ELF-1 (cell line): ENCODE measurements around the gene TMEM132C.

Experiments used
- DNase-seq: peaks from one replicate; pipeline ENCODE4 v3.0.0-alpha.2; 2016; ENCODE audit warnings: low read depth, low spot score

TMEM132C gene

GRCh38 chr12:128288357-128288756, 21.4 kb downstream of the TMEM132C start:
- no peak for DNase-seq

GRCh38 chr12:128288896-128289295, 21.9 kb downstream of the TMEM132C start:
- DNase-seq = no peak

DNA sequence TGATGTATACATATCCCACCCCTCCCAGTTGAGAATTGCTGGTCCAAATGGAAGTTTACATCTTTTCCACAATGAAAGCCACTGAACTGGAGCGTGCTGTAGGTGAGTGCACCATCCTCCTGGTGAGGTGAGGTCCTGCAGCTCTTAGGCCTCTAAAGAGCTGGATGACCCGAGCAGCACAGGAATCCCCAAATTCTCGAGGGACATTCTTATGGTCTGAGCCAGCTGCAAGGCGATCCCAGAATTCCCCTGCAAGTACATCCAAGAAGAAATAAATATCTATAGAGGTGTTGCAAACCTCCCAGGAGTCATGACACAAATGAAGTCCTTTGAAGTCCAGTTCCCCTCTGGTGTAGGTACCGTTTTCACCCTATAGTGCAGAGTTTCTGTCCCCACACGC, 24.0 kb downstream of the TMEM132C start:
- no peak for DNase-seq

DNA sequence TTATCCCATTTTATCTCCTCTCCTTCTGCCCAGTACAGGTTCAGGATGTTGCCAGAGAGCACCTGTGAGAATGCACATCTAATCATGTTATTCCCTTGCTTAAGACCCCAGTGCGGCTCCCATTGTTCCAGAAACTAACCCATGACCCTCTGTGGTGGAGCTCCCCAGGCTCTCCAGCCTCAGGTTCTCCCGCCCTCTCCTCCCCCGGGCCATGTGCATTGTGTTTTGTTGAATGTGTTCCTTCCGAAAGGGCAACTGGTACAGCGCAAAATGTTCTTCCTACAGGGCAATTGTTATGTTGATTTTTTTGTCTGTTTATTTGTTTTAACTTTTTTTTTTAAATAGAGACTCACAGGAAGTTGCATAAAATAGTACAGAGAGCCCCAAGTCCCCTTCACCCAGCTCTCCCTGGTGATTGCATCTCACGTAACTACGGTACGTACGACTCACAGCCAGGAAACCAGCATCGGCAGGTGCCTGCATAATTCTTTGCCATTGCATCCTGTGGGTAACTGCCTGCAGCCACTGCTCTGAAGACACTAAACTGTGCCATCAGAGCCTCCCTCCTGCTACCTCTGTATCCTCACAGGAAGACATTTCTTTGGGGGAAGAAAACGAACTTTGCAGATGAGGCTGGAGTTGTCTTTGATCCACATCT, 31.2 kb downstream of the TMEM132C start:
- DNase-seq = peak; percentile 74

DNA sequence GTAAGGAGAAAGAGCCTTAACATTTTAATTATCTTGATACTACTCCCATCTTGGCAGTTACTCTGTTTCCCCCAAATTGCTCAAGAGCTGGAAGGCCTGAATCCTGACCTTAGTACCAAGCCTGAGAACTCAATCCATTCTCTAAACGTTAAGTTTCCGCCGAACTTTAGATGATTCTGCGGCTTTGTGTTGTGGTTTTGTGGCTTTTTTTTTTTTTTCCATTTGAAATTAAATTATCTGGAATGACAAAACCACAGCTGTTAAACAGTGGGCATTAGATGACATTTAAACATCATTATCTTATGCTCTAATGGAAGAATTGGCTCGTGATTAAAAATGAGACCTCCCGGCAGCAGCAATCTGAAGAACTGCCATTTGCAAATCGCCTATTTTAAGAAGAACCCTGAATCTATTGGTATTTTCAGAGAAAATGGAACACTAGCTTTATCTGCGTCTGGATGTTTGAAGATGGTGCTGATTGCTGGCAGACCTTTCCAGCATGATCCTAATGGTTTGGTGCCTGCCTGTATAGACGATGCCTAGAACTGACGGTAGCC, 38.4 kb downstream of the TMEM132C start:
- DNase-seq = no peak

DNA sequence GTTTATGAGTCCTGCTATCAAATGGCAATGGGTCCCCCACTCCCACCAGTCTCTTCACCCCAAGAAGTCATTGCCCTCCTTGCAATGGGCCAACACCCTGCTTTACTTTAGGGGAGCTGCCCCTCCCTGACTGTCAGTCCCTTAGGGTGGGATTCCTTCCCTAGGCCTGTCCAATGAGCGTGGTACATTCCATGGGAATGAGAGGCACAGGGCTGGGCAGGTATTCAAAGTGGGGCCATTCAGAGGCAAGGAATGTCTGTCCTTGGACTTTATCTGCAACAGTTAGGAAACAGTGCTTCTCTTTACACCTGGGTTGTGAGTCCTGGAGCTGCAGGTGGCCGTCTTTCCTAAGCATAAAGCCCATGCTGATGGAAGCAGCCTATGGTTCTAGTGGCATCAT, 40.8 kb downstream of the TMEM132C start:
- no peak for DNase-seq

DNA sequence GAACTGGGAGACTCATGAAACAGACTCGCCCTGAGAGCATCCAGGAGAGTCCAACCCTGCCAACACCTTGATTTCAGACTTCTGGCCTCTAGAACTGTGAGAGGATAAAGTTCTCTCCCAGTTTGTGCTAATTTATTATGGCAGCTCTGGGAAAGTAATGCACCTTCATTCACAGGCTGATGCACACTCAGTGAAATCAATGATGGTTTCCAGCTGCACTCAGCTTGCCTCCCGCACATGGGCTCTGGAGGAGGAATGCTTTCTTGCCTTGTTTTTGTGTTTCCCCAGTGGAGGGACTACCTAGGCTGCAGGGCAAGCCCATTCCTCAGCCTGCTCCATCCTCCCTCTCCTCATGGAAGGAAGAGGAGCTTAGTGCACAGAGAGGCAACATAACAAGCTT, 45.7 kb downstream of the TMEM132C start:
- no peak for DNase-seq

DNA sequence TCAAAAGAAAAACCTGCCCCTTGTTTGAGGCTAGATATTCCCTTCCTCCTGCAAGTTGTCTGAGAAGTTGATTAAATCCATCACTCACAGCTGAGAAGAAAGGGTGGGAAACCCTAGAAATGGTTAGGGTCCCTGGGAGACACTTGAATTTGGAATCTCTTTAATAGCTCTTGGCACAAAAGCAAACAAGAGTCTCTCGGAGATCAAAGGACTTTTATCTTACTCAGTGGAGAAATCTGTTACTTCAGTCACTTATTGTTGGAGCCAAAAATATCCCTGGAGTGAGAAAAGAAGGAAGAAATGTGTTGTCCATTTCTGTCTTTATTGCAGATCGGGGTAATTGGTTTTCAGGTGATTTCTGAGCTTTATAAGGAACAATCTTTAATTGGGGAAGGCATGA, 47.0 kb downstream of the TMEM132C start:
- DNase-seq = no peak

GRCh38 chr12:128314611-128315010, 47.6 kb downstream of the TMEM132C start:
- DNase-seq = no peak

- DNase-seq = no peak
Observed at GRCh38 chr12:128316078-128316477, 49.1 kb downstream of the TMEM132C start.

- no peak for DNase-seq
Observed at GRCh38 chr12:128316973-128317526, 50.1 kb downstream of the TMEM132C start.

- no peak for DNase-seq
Observed at GRCh38 chr12:128318341-128318740, 51.4 kb downstream of the TMEM132C start.

DNA sequence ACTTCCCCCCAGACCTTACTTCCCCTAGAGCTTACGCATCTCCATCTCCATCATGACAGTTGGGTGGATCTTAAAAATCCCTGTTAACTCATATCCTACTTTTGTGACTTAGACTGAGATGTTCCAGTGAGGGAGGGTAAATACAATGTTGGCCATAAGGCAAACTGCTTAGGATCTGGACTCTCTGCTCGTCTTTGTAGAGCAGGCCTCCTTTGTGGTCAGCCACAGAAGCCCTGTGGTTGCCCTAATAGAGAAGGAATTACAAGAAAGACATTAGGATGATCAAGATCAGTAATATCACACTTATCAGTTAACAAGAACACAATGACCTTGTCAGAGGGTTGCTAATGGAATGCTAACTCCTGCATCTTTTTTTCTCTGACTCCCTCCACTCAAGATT, 52.0 kb downstream of the TMEM132C start:
- no peak for DNase-seq

DNA sequence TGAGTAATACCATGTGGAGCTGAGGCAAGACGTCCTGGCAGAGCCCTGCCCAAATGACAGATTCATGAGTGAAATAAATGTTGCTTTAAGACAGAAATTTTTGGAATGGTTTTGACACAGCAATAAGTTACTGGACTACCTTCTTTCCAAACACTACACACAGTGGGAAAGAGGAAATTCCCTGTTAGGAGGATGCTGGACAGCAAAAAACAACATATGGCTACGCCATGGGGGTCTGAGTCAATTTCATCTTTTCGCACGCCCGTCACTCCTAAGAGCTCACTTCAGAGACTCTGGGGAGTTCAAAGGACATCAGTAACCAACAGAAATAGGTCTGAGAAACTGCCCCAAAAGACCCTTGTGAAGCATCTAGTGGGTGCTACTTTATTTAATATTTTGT, 55.4 kb downstream of the TMEM132C start:
- no peak for DNase-seq

GRCh38 chr12:128323145-128323920, 56.4 kb downstream of the TMEM132C start:
- DNase-seq = no peak

DNA sequence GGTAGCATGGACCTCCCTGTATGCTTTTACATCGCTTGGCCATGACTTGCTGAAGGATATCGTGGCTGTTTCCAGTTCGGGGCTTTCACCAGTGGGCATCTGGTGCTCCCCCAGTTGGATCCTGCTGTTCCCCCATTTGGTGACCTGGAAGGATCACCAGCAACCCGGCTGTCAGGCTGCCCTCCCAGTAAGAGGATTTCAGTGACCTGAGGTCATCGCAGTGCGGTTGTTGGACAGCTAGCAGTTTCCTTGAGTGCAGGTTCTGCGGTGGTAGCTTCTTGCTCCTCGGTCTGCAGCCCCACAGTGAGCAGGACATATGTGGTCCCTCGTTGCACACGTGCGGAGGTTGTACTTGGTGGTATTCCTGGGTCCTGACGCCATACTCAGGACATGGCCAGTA, 58.7 kb downstream of the TMEM132C start:
- DNase-seq = no peak

DNA sequence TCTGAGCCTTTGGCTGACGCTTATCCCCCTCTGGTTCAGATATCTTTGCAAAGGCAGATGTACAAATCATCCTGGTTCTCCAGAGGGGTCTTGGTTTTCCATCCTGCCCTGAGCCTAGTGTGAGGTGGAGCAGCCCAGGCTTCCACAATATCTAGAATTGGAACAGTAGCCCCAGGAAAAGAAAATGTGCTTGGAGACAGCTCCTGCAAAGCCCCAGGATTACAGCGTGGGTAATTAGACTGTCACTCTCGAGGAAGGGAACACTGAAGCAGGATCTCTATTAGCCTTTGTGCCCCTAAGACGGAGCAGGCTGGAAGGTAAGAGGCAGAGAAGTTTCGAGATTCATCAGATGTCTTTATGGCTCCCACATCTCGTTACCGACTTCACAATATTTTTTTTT, 59.4 kb downstream of the TMEM132C start:
- DNase-seq = no peak

DNA sequence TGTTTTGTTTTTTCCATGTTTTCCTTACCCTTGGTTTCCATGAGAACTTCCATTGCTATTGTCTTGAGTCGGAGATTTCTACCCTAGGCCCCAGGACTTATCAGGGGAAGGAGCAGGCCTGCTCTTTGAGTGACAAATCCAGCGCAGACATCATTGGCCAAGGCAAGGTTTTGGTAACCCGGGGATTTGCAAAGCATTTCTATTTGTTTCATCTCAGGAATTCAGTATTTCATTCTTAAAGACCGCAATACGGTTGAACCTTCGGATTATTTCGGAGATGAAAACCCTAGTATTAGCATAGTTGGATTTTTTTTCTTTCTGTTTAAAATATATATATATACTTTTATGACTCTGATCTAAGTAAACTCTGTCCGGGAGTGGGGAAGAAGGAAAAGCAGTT, 62.0 kb downstream of the TMEM132C start:
- DNase-seq = no peak

GRCh38 chr12:128336204-128337070, 69.5 kb downstream of the TMEM132C start:
- no peak for DNase-seq

GRCh38 chr12:128337071-128337345, 70.0 kb downstream of the TMEM132C start:
- no peak for DNase-seq

GRCh38 chr12:128337431-128338170, 70.6 kb downstream of the TMEM132C start:
- peak; percentile 58 for DNase-seq
